Sigmoid colon (tissue), 7 donors: ENCODE measurements around the gene HSFX3. TPM values are rescaled to one million over a fixed set of nuclear protein-coding genes. Genes with fewer than 3 reads are reported as not detected.

Experiments
- DNase-seq: peaks from one replicate; pipeline ENCODE4 v3.0.0-alpha.2; 2019
- H3K27ac ChIP-seq, 4 donors: fragments of 200-600 bp; sonication (generic); one replicate each; pipeline ENCODE4 v1.5.1; 2016 to 2019; ENCODE audit warnings: mild to moderate bottlenecking in 1 of 4
- H3K27me3 ChIP-seq, 3 donors: fragments of 200-600 bp; sonication (generic); one replicate each; pipeline ENCODE4 v1.5.1; 2019; ENCODE audit warnings: mild to moderate bottlenecking in 1 of 3
- H3K36me3 ChIP-seq, 4 donors: fragments of 200-600 bp; sonication (generic); one replicate each; pipeline ENCODE4 v1.5.1; 2016 to 2019
- H3K4me1 ChIP-seq, 4 donors: fragments of 200-600 bp; sonication (generic); one replicate each; pipeline ENCODE4 v1.5.1; 2017 to 2019
- H3K4me3 ChIP-seq, 4 donors: fragments of 200-600 bp; sonication (generic); one replicate each; pipeline ENCODE4 v1.5.1; 2017 to 2019; ENCODE audit warnings: mild to moderate bottlenecking in 2 of 4, moderate library complexity in 1 of 4
- H3K9me3 ChIP-seq, 4 donors: fragments of 200-600 bp in 3 of 4; sonication (generic) in 3 of 4; one replicate each; pipeline versions ENCODE4 v1.5.1 to v1.6.1; 2013 to 2019
- EP300 ChIP-seq, 4 donors: sonication (generic); formaldehyde crosslinking; IDR thresholded peaks; one replicate each; pipeline ENCODE4 v1.6.1; 2017; ENCODE audit warnings: antibody characterized with exemption in 4 of 4
- POLR2A ChIP-seq, 2 donors: fragments of 450-650 bp; IDR thresholded peaks; one replicate each; pipeline ENCODE4 v1.6.1; 2016; ENCODE audit warnings: antibody characterized with exemption in 2 of 2, mild to moderate bottlenecking in 2 of 2, moderate library complexity in 2 of 2
- POLR2AphosphoS5 ChIP-seq, 4 donors: sonication (generic); formaldehyde crosslinking; IDR thresholded peaks; one replicate each; pipeline ENCODE4 v1.6.1; 2017; ENCODE audit warnings: antibody characterized with exemption in 4 of 4
- WGBS, 2 donors: extraction: QIAGEN DNeasy Blood & Tissue Kit; methylation state at CpG; one replicate each; pipeline ENCODE4 v1.1.7; 2013; 5-methylcytosine and 5-hydroxymethylcytosine counted together
- intact Hi-C: fragments of 100-400 bp; cut with DNase I; formaldehyde crosslinking; loops from one replicate; pipeline ENCODE4 v1.15.1; 2023
- polyA plus RNA-seq, 3 donors: library from polyadenylated mRNA; stranded (reverse); fragments of 200-250 nt; gene quantifications; one replicate each; pipeline ENCODE4 v1.2.3, GENCODE V29; 2013
- total RNA-seq, 4 donors: library from RNA; depleted of rRNA; stranded (reverse); fragments of >200 nt; gene quantifications; one replicate each; pipeline ENCODE4 v1.1.0, GENCODE V29; 2016
- TF ChIP-seq, protein P1 (sequence below), 4 experiments: fragments of 450-650 bp in 3 of 4; fragments of 200-600 bp in 1 of 4; IDR thresholded peaks; one replicate each; pipeline ENCODE4 v1.5.1; 2016 to 2019; ENCODE audit warnings: antibody characterized with exemption in 4 of 4, mild to moderate bottlenecking in 3 of 4, moderate library complexity in 2 of 4
- donor health status: healthy with polysubstance abuse.
- donor health status: Bipolar disorder and iron deficiency.
- donor health status: healthy.

HSFX3 gene
- total and polyA plus RNA-seq, 7 donors = not detected

- no peak for DNase-seq
- intact Hi-C loops = no loop called here
These were observed 33.6 kb downstream of the HSFX3 start for GRCh38 chrX:149515954-149516602.

DNA sequence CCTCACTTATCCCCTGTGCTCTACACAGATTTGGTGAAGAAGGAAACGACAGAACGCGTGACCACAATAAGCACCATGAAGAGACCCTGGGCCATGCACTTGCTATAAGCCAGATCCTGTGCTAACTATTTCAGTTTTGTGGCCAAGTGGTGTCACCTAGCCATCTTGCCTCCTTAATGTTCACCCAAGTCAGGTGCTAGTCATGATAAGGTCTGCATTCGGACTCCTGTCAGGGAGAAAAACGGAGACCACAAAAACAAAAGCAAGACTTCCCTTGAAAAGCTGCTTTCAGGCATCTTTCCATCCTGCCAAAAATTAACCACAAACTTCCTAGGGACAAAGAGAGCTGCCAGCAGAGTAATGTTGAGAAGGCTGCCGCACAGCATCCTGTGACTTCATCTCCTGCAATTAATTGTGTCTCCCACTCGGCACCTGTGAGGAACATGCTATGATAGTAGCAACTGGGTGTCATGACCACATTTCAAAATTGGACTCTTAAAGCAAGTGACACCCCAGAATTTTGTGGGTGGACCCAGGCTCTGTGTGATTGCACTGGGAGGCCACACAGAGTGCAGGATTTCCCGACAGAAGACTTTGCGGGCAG lies 35.8 kb downstream of the HSFX3 start:
- no peak for DNase-seq
- no peaks in the 10 kb centered on the region for H3K27me3 ChIP-seq
- H3K4me1 ChIP-seq = no peaks in the 10 kb centered on the region
- H3K4me3 ChIP-seq = no peak overlapping the region
- H3K27ac ChIP-seq = no peak overlapping the region
- no peaks in the 10 kb centered on the region for H3K9me3 ChIP-seq
- WGBS, 2 donors = 60 to 83% methylated on average over 9 of the region's 9 CpGs
- no peaks in the 10 kb centered on the region for H3K36me3 ChIP-seq
- TF ChIP-seq EP300 (IDR thresholded peaks at IDR 0.05) (no peak), POLR2AphosphoS5 (IDR thresholded peaks at IDR 0.05) (no peak), POLR2A (IDR thresholded peaks at IDR 0.05) (no peak)
- TF ChIP-seq, protein P1, sequence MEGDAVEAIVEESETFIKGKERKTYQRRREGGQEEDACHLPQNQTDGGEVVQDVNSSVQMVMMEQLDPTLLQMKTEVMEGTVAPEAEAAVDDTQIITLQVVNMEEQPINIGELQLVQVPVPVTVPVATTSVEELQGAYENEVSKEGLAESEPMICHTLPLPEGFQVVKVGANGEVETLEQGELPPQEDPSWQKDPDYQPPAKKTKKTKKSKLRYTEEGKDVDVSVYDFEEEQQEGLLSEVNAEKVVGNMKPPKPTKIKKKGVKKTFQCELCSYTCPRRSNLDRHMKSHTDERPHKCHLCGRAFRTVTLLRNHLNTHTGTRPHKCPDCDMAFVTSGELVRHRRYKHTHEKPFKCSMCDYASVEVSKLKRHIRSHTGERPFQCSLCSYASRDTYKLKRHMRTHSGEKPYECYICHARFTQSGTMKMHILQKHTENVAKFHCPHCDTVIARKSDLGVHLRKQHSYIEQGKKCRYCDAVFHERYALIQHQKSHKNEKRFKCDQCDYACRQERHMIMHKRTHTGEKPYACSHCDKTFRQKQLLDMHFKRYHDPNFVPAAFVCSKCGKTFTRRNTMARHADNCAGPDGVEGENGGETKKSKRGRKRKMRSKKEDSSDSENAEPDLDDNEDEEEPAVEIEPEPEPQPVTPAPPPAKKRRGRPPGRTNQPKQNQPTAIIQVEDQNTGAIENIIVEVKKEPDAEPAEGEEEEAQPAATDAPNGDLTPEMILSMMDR (IDR thresholded peaks at IDR 0.05) = no peak
- intact Hi-C loops = no loop called here

More at GRCh38 chrX:149515954-149516602, 33.6 kb downstream of the HSFX3 start:
- Histone ChIP-seq H3K4me1 (no peaks in the 10 kb centered on the region), H3K36me3 (no peaks in the 10 kb centered on the region), H3K27ac (no peak overlapping the region), H3K9me3 (no peaks in the 10 kb centered on the region), H3K27me3 (no peaks in the 10 kb centered on the region), H3K4me3 (no peak overlapping the region)
- TF ChIP-seq, protein P1 (IDR thresholded peaks at IDR 0.05) = no peak
- no peak for TF ChIP-seq POLR2AphosphoS5 (IDR thresholded peaks at IDR 0.05)
- TF ChIP-seq EP300 (IDR thresholded peaks at IDR 0.05) = no peak
- TF ChIP-seq POLR2A (IDR thresholded peaks at IDR 0.05) = no peak
- 67 to 72% methylated on average over 4 of the region's 4 CpGs for WGBS, 2 donors

DNA sequence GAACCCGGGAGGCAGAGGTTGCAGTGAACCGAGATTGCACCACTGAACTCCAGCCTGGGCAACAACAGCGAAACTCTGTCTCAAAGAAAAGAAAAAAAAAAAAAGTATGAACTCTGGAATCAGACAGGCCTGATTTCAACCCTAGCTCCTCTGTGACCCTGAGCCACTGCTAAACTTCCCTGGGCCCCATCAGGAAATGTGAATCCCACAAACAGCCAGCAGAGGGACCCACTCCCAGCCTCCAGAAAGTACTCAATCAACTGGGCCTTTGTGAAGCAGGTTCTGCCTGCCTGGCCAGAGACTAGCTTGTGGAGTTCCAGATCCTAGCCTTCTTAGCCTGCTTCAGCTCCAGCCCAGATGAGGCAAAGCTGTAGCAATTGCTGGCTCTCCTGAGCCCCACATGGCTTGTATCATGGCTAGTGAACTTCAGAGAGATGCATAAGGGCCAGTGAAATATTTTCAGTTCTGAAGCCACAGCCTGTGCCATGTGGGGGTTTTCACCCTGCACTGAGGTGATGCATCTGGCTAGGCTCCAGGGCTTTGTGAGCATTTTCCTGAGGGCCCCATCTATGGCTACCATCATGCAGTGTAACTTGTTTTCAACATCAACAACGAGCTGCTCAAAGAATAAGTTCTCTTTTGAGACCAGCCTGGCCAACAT lies 37.4 kb downstream of the HSFX3 start:
- H3K4me1 ChIP-seq = no peaks in the 10 kb centered on the region
- H3K9me3 ChIP-seq = no peaks in the 10 kb centered on the region
- H3K27ac ChIP-seq = no peak overlapping the region
- 63 to 84% methylated on average over 4 of the region's 4 CpGs for WGBS, 2 donors
- intact Hi-C loops = no loop called here
- TF ChIP-seq, protein P1 (IDR thresholded peaks at IDR 0.05) = peak in 3 of 4 experiments; percentile 15 to 42 (median 34)
- TF ChIP-seq POLR2A (IDR thresholded peaks at IDR 0.05) (no peak), POLR2AphosphoS5 (IDR thresholded peaks at IDR 0.05) (no peak), EP300 (IDR thresholded peaks at IDR 0.05) (no peak)
- no peak overlapping the region for H3K4me3 ChIP-seq
- H3K27me3 ChIP-seq = no peaks in the 10 kb centered on the region
- no peak for DNase-seq
- no peaks in the 10 kb centered on the region for H3K36me3 ChIP-seq

DNA sequence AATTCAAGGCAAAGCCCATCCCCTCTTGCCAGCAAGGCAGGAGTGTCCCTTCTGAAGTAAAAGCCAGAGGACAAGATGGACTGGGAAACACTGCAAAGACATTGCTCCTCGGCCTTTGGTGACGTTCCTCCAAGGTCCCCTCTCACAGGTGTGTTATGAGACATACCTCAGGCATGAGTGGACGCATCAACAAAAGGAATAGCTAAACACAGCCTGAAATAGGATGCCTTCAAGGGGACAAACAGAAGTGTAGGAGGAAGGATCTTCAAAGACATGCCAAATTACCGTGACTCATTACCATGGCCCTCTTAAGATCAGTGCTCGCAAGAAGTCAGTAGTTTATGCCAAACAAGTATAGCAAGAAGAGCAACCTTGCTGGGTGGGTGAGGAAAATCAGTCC lies 38.6 kb downstream of the HSFX3 start:
- Histone ChIP-seq H3K9me3 (no peaks in the 10 kb centered on the region), H3K27me3 (no peaks in the 10 kb centered on the region), H3K4me3 (no peak overlapping the region), H3K27ac (no peak overlapping the region), H3K4me1 (no peaks in the 10 kb centered on the region), H3K36me3 (no peaks in the 10 kb centered on the region)
- 89% methylated on average over 5 of the region's 5 CpGs for WGBS, 2 donors
- DNase-seq = no peak
- TF ChIP-seq, protein P1 (IDR thresholded peaks at IDR 0.05) = no peak
- TF ChIP-seq EP300 (IDR thresholded peaks at IDR 0.05) (no peak), POLR2A (IDR thresholded peaks at IDR 0.05) (no peak), POLR2AphosphoS5 (IDR thresholded peaks at IDR 0.05) (no peak)
- intact Hi-C loops = no loop called here
